ENCODE data around the gene SYCE1L. TPM values are rescaled to one million over a fixed set of nuclear protein-coding genes. Genes with fewer than 3 reads are reported as not detected.

The SYCE1L gene
- total RNA-seq, 4 donors from 2014 or later = 0.67 to 2.6 (median 1.2) TPM; not detected in 1

DNA sequence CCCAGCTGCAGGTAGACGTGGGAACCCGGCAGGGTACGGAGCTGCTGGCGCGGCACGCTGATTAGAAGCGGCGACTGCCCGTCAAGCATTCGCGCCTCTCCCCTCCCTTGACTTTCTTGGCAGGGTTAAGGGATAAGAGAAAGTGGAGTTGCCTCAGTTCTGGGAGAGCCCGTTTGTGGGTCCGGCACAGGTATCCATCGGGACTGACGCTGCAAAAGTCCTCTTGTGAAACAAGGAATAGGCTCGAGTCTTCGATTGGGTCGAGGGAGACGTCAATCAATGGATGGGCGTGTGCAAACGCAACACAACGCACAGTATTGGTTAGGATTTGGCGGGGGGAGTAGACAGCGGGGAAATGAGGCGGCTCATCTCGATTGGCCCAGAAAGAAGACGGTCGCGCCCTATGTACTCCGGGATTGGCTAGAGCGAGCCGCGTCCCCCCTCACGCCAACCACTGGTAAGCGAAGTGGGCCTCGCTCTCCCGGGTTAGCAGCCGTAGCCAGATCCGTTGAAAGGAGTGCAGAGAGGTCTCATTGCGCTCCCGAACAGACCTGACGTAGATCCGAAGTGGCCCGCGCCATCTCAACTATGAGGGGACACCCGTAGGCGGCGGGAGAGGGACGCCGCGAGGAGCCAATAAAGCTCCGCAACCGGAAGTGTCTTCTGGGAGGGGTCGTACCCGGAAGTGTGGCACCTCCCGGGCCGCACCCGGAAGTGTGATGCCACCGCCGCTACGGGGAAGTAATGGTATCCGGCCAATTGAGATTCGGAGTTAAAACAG, 8.5 kb upstream of the SYCE1L start, which contains the start of gene MON1B:
MON1B (plus strand) TSS at position 713 of the 781 bp plus-strand sequence. CDS start 296 bp downstream, outside the sequence.
- ATAC-seq = peak; percentile 99
- Histone ChIP-seq H3K4me3 (peak within 1 kb of the TSS; percentile 79 to 80), H3K36me3 (peaks cover 0 to 28% of the 10 kb centered on the region in 2 donors), H3K27me3 (no peaks in the 10 kb centered on the region), H3K4me1 (peaks cover 4 to 31% (median 7%) of the 10 kb centered on the region in 3 donors), H3K9me3 (no peaks in the 10 kb centered on the region), H3K27ac (peak within 1 kb of the TSS; percentile 89 to 97 (median 96))
- WGBS, 2 donors (ENCODE audit: low coverage in 1 of 2) = 0 to 8% methylated on average over 2 to 19 of the region's 63 CpGs
- TF ChIP-seq EP300 (IDR thresholded peaks at IDR 0.05) (no peak), POLR2AphosphoS5 (IDR thresholded peaks at IDR 0.05) (peak; percentile 80), POLR2A (IDR thresholded peaks at IDR 0.05) (peak; percentile 66 to 72)
- TF ChIP-seq, protein P1, sequence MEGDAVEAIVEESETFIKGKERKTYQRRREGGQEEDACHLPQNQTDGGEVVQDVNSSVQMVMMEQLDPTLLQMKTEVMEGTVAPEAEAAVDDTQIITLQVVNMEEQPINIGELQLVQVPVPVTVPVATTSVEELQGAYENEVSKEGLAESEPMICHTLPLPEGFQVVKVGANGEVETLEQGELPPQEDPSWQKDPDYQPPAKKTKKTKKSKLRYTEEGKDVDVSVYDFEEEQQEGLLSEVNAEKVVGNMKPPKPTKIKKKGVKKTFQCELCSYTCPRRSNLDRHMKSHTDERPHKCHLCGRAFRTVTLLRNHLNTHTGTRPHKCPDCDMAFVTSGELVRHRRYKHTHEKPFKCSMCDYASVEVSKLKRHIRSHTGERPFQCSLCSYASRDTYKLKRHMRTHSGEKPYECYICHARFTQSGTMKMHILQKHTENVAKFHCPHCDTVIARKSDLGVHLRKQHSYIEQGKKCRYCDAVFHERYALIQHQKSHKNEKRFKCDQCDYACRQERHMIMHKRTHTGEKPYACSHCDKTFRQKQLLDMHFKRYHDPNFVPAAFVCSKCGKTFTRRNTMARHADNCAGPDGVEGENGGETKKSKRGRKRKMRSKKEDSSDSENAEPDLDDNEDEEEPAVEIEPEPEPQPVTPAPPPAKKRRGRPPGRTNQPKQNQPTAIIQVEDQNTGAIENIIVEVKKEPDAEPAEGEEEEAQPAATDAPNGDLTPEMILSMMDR (IDR thresholded peaks at IDR 0.05) = peak in 3 of 4 experiments; percentile 10 to 32 (median 14)

DNA sequence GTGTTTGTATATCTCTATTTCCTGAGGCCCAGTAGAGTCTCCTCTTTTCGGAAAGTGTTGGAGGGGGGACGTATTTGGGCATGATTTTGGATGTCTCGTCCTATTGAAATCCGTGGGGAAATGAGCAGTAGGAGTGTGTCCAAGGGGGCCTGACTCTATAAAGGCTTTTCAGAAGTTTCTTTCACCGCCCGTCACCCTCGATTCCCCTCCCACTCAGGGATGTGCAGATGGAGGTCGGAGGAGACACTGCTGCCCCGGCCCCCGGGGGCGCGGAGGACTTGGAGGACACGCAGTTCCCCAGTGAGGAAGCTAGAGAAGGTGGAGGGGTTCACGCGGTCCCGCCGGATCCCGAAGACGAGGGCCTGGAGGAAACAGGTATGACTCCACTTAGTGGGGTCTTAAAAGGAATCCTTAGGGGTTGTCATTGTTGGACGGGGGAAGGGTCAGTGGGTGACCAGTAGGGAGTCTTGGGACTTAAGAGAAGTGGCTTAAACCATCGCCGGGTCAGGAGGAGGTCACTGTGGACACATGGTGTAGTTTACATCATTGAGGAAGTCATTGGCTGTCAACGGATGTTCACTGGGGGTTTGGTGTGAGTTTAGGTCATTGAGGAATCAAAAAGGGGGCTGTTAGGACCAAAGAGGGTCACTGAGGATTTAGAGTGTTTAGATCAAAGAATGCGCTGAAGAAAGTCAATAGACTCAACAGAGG, 7.8 kb upstream of the SYCE1L start:
- WGBS, 2 donors (ENCODE audit: low coverage in 1 of 2) = 11% methylated on average over 9 to 11 of the region's 24 CpGs
- Histone ChIP-seq H3K27me3 (no peaks in the 10 kb centered on the region), H3K4me3 (peak overlapping the region; percentile 79 to 80), H3K9me3 (no peaks in the 10 kb centered on the region), H3K27ac (peak overlapping the region; percentile 89 to 97 (median 96)), H3K4me1 (peaks cover 4 to 31% (median 7%) of the 10 kb centered on the region in 3 donors), H3K36me3 (peaks cover 0 to 35% of the 10 kb centered on the region in 2 donors)
- TF ChIP-seq, protein P1 (IDR thresholded peaks at IDR 0.05) = peak in 1 of 4 experiments; percentile 1
- no peak for TF ChIP-seq POLR2A (IDR thresholded peaks at IDR 0.05)
- TF ChIP-seq EP300 (IDR thresholded peaks at IDR 0.05) = no peak
- TF ChIP-seq POLR2AphosphoS5 (IDR thresholded peaks at IDR 0.05) = no peak
- no peak for ATAC-seq

DNA sequence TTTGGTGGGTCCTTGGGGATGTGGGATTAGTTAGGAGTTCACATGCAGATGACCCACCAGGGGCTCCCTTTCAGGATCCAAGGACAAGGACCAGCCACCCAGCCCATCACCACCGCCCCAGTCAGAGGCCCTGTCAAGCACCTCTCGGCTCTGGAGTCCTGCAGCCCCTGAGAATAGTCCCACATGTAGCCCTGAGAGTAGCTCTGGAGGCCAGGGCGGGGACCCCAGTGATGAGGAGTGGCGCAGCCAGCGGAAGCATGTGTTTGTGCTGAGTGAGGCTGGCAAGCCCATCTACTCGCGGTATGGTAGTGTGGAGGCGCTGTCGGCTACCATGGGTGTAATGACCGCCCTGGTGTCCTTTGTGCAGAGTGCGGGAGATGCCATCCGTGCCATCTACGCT, 5.8 kb upstream of the SYCE1L start:
- ATAC-seq = no peak
- TF ChIP-seq EP300 (IDR thresholded peaks at IDR 0.05) = no peak
- no peak for TF ChIP-seq POLR2A (IDR thresholded peaks at IDR 0.05)
- no peak for TF ChIP-seq POLR2AphosphoS5 (IDR thresholded peaks at IDR 0.05)
- TF ChIP-seq, protein P1 (IDR thresholded peaks at IDR 0.05) = no peak
- Histone ChIP-seq H3K9me3 (no peaks in the 10 kb centered on the region), H3K4me3 (no peak overlapping the region), H3K4me1 (peaks cover 4 to 31% (median 7%) of the 10 kb centered on the region in 3 donors), H3K27ac (no peak overlapping the region), H3K27me3 (no peaks in the 10 kb centered on the region), H3K36me3 (peaks cover 0 to 55% of the 10 kb centered on the region in 2 donors)
- 96 to 100% methylated on average over 2 to 4 of the region's 13 CpGs for WGBS, 2 donors (ENCODE audit: low coverage in 1 of 2)

DNA sequence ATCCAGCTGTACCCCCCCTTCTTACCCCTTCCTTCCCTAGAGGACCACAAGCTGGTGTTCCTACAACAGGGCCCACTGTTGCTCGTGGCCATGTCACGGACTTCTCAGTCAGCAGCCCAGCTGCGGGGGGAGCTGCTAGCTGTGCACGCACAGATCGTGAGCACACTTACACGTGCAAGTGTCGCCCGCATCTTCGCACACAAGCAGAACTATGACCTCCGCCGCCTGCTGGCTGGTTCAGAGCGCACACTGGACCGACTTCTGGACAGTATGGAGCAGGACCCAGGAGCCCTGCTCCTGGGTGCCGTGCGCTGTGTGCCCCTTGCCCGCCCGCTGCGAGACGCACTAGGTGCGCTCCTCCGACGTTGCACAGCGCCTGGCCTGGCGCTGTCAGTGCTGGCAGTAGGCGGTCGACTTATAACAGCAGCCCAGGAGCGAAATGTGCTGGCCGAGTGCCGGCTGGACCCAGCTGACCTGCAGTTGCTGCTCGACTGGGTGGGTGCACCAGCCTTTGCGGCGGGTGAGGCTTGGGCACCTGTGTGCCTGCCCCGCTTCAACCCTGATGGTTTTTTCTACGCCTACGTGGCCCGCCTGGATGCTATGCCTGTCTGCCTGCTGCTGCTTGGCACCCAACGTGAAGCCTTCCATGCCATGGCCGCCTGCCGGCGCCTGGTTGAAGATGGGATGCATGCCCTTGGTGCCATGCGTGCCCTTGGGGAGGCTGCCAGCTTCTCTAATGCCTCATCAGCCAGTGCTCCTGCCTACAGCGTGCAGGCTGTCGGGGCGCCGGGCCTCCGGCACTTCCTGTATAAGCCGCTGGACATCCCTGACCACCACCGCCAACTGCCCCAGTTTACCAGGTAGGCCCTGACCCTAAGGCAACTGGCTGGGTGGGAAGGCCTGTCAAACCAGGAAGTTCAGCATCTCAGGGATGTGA, 4.6 kb upstream of the SYCE1L start:
- WGBS, 2 donors (ENCODE audit: low coverage in 1 of 2) = 100% methylated on average over 11 of the region's 48 CpGs; no CpG with 5 or more reads in 1 of the 2 donors
- H3K4me3 ChIP-seq = no peak overlapping the region
- TF ChIP-seq POLR2AphosphoS5 (IDR thresholded peaks at IDR 0.05) (no peak), POLR2A (IDR thresholded peaks at IDR 0.05) (no peak), EP300 (IDR thresholded peaks at IDR 0.05) (no peak)
- TF ChIP-seq, protein P1 (IDR thresholded peaks at IDR 0.05) = no peak
- peaks cover 0 to 67% of the 10 kb centered on the region in 2 donors for H3K36me3 ChIP-seq
- no peaks in the 10 kb centered on the region for H3K9me3 ChIP-seq
- no peak overlapping the region for H3K27ac ChIP-seq
- H3K4me1 ChIP-seq = peaks cover 4 to 29% (median 7%) of the 10 kb centered on the region in 3 donors
- no peak for ATAC-seq
- H3K27me3 ChIP-seq = no peaks in the 10 kb centered on the region

Measured in gastroesophageal sphincter (tissue), 4 donors.